Keratinocyte (primary cell): ENCODE results near the gene GSTA3.

Experiments
- EZH2 ChIP-seq: IDR thresholded peaks from one replicate; pipeline ENCODE4 v1.6.1; 2012; ENCODE audit warnings: inconsistent platforms, mild to moderate bottlenecking, low read length, moderate library complexity
- TF ChIP-seq, protein P1 (sequence below), 3 experiments: IDR thresholded peaks in 1 of 3; conservative IDR thresholded peaks in 1 of 3; optimal IDR thresholded peaks in 1 of 3; 2 replicates in 2 of 3; 3 replicates in 1 of 3; pipeline versions ENCODE3 to v1.5.1; 2011; ENCODE audit warnings: low read length in 3 of 3, mild to moderate bottlenecking in 3 of 3, moderate library complexity in 2 of 3, control low read depth in 1 of 3, inconsistent platforms in 1 of 3; ENCODE audit not compliant: insufficient read depth in 2 of 3; ENCODE audit errors: extremely low read depth in 1 of 3

GRCh38 chr6:52942221-52942620 lies 32.7 kb upstream of the GSTA3 start:
- TF ChIP-seq, protein P1, sequence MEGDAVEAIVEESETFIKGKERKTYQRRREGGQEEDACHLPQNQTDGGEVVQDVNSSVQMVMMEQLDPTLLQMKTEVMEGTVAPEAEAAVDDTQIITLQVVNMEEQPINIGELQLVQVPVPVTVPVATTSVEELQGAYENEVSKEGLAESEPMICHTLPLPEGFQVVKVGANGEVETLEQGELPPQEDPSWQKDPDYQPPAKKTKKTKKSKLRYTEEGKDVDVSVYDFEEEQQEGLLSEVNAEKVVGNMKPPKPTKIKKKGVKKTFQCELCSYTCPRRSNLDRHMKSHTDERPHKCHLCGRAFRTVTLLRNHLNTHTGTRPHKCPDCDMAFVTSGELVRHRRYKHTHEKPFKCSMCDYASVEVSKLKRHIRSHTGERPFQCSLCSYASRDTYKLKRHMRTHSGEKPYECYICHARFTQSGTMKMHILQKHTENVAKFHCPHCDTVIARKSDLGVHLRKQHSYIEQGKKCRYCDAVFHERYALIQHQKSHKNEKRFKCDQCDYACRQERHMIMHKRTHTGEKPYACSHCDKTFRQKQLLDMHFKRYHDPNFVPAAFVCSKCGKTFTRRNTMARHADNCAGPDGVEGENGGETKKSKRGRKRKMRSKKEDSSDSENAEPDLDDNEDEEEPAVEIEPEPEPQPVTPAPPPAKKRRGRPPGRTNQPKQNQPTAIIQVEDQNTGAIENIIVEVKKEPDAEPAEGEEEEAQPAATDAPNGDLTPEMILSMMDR (optimal IDR thresholded peaks at IDR 0.05 in 1 of 3, IDR thresholded peaks at IDR 0.05 in 1 of 3, conservative IDR thresholded peaks at IDR 0.05 in 1 of 3; ENCODE audit: extremely low read depth in 1 of 3, insufficient read depth in 2 of 3, low read length in 3 of 3) = no peak
- TF ChIP-seq EZH2 = no peak
